ENCODE data around the gene CHRND. TPM values are rescaled to one million over a fixed set of nuclear protein-coding genes. Genes with fewer than 3 reads are reported as not detected.
A peak's percentile ranks its signal among the peaks of the same experiment; 100 is the strongest.
"Not testable (repeated sequence)": the region's sequence is repeated elsewhere in the genome, so short reads cannot be mapped to it uniquely, and the experiment has no call there.

The CHRND gene
- total RNA-seq, 2 experiments from 2014 or later = not detected

DNA sequence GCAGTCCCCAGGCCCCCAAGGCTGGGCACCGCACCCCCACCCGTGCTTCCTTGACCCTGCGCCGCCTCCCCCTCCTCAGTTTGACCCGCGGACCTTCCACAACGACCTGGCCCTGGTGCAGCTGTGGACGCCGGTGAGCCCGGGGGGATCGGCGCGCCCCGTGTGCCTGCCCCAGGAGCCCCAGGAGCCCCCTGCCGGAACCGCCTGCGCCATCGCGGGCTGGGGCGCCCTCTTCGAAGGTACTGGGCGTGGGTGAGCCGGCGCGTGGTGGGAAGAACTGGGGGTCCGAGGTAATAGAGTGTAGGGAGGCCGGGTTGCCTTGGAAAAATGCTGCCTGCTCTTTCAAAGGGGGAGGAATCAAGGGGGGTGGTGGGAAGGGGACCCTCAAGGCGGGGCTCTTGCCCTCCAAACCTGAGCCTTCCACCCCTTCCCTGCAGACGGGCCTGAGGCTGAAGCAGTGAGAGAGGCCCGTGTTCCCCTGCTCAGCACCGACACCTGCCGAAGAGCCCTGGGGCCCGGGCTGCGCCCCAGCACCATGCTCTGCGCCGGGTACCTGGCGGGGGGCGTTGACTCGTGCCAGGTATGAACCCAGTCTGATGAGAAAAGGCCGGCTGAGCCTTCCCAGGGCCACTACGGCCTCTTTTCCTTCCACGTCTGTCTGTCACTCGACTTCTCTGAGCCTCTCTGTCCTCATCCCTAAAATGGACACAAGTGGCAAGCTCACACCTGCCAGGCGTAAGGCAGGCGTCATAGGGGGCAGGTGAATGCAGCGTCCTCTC is 3.1 kb upstream of the CHRND start:
- H3K4me3 Mint-ChIP-seq = no peak overlapping the region
- POLR2A ChIA-PET = interaction anchor here (0.6 kb wide), 1 partner anchor 48 kb away, joined by 3 read pairs; no protein-coding TSS in a partner anchor

DNA sequence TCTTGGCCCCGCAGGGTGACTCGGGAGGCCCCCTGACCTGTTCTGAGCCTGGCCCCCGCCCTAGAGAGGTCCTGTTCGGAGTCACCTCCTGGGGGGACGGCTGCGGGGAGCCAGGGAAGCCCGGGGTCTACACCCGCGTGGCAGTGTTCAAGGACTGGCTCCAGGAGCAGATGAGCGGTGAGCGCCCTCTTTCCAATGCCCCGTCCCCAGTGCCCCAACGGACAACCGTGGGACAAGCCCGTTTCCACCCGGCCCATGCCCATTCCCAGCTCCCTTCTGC is 2.6 kb upstream of the CHRND start:
- Mint-ChIP-seq H3K27ac (no peak overlapping the region), H3K27me3 (peaks cover 28% of the 10 kb centered on the region), H3K4me1 (peaks cover 4% of the 10 kb centered on the region), H3K4me3 (no peak overlapping the region), H3K9me3 (no peaks in the 10 kb centered on the region), H3K36me3 (no peaks in the 10 kb centered on the region)
- POLR2A ChIA-PET = no interaction called here
- no peak for DNase-seq
- no peak for ATAC-seq (ENCODE audit: low read depth)

More for the DNA sequence above, 3.1 kb upstream of the CHRND start:
- no peak for ATAC-seq (ENCODE audit: low read depth)
- H3K36me3 Mint-ChIP-seq = no peaks in the 10 kb centered on the region
- no peak for DNase-seq
- peaks cover 28% of the 10 kb centered on the region for H3K27me3 Mint-ChIP-seq
- peaks cover 4% of the 10 kb centered on the region for H3K4me1 Mint-ChIP-seq
- no peak overlapping the region for H3K27ac Mint-ChIP-seq
- no peaks in the 10 kb centered on the region for H3K9me3 Mint-ChIP-seq

DNA sequence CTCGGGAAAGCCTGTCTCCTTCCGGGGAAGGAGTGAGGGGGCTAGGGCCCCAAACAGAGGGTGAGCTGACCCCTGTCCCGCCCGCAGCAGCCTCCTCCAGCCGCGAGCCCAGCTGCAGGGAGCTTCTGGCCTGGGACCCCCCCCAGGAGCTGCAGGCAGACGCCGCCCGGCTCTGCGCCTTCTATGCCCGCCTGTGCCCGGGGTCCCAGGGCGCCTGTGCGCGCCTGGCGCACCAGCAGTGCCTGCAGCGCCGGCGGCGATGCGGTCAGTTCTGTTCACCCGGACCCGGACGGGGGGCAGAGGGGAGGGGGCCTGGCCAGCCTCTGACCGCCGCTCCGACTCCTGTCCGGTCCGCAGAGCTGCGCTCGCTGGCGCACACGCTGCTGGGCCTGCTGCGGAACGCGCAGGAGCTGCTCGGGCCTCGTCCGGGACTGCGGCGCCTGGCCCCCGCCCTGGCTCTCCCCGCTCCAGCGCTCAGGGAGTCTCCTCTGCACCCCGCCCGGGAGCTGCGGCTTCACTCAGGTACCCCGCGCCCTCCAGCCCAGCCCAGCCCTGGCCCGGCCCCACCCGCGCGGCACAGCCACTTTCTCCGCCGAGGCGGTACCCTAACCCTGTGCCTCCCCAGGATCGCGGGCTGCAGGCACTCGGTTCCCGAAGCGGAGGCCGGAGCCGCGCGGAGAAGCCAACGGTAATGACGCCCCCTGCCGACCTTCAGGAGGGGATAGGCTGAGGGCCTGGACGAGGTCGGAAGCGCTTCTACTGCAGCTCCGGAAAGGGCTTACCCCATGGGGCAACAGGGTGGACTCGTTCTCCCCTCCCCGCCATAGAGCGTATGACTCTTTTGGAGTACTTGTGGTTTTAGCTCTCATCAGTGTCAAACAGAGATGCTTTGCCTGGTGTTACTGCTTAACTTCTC is 2.0 kb upstream of the CHRND start:
- peak; percentile 55 for DNase-seq
- no peaks in the 10 kb centered on the region for H3K9me3 Mint-ChIP-seq
- H3K27ac Mint-ChIP-seq = no peak overlapping the region
- peak; percentile 28 for ATAC-seq (ENCODE audit: low read depth)
- peaks cover 8% of the 10 kb centered on the region for H3K4me1 Mint-ChIP-seq
- POLR2A ChIA-PET = no interaction called here
- H3K4me3 Mint-ChIP-seq = no peak overlapping the region
- no peaks in the 10 kb centered on the region for H3K36me3 Mint-ChIP-seq
- peaks cover 32% of the 10 kb centered on the region for H3K27me3 Mint-ChIP-seq

DNA sequence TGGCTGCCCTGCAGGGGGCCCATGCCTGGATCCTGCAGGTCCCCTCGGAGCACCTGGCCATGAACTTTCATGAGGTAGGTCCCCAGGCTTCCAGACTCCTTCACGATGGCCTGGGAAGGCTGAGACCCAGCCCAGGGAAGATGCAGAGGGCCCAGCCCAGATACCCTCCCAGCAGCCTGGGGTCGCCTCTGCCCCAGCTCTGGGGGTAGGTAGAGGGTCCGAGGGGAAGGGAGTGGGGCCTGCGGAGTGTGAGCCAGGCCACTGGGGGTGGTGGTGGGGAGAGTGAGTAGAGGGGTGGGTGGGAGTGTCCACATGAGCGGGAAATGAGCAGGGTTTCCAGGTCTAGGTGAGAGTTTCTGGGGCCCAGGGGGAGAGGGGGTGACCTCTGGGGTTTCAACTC is 1.2 kb upstream of the CHRND start:
- no peaks in the 10 kb centered on the region for H3K36me3 Mint-ChIP-seq
- no peak overlapping the region for H3K27ac Mint-ChIP-seq
- H3K9me3 Mint-ChIP-seq = no peaks in the 10 kb centered on the region
- H3K4me3 Mint-ChIP-seq = no peak overlapping the region
- H3K4me1 Mint-ChIP-seq = peaks cover 12% of the 10 kb centered on the region
- POLR2A ChIA-PET = no interaction called here
- peaks cover 32% of the 10 kb centered on the region for H3K27me3 Mint-ChIP-seq
- ATAC-seq (ENCODE audit: low read depth) (no peak), DNase-seq (no peak)

- POLR2A ChIA-PET = no interaction called here
These were observed 761 bp upstream of the CHRND start for GRCh38 chr2:232525199-232525598.

GRCh38 chr2:232526372-232526941 is 497 bp downstream of the CHRND start:
- Mint-ChIP-seq H3K4me3 (no peak overlapping the region), H3K27ac (no peak overlapping the region), H3K9me3 (no peaks in the 10 kb centered on the region), H3K4me1 (peaks cover 11% of the 10 kb centered on the region), H3K27me3 (peaks cover 22% of the 10 kb centered on the region), H3K36me3 (no peaks in the 10 kb centered on the region)
- no peak for ATAC-seq (ENCODE audit: low read depth)
- DNase-seq = no peak
- POLR2A ChIA-PET = no interaction called here

More at GRCh38 chr2:232525199-232525598, 761 bp upstream of the CHRND start:
- H3K27ac Mint-ChIP-seq = no peak overlapping the region
- no peak overlapping the region for H3K4me3 Mint-ChIP-seq
- H3K4me1 Mint-ChIP-seq = peaks cover 12% of the 10 kb centered on the region
- no peaks in the 10 kb centered on the region for H3K36me3 Mint-ChIP-seq
- no peak for ATAC-seq (ENCODE audit: low read depth)
- DNase-seq = no peak
- no peaks in the 10 kb centered on the region for H3K9me3 Mint-ChIP-seq
- H3K27me3 Mint-ChIP-seq = peaks cover 32% of the 10 kb centered on the region

- Mint-ChIP-seq H3K27ac (no peak overlapping the region), H3K36me3 (no peaks in the 10 kb centered on the region), H3K9me3 (no peaks in the 10 kb centered on the region), H3K27me3 (peaks cover 18% of the 10 kb centered on the region), H3K4me3 (no peak overlapping the region), H3K4me1 (peaks cover 10% of the 10 kb centered on the region)
- no peak for DNase-seq
- ATAC-seq (ENCODE audit: low read depth) = no peak
- POLR2A ChIA-PET = no interaction called here
These were observed 2.0 kb downstream of the CHRND start for GRCh38 chr2:232527905-232528470.

DNA sequence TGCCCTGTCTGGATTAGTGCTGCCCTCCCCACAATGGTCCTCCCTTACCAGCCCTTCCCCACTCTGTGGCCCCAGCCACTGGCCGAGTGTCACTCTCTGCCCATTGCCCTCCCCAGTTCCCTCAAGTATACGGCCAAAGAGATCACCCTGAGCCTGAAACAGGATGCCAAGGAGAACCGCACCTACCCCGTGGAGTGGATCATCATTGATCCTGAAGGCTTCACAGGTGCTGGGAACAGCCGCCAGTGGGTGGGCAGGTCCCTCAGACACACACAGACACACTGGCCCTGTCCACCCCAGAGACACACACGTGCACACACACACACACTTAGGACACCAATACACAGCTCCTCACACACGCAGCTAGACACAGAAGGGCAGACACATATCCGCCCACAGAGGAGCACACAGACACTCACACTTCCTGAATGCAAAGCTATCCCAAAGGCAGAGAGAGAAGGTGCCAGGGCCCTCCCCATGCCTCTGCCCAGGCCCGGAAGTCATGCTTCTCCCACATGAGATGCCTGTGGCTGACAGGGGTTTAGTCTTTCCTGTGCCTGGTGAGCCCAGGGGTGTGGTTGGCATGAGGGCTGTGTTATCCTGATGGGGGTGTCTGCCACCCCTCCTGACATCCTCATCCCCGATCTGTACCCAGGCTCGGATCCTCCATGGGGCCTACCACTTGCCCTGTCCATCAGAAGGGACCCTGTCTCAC is 2.9 kb downstream of the CHRND start:
- POLR2A ChIA-PET = no interaction called here
- DNase-seq = no peak
- ATAC-seq (ENCODE audit: low read depth) = peak; percentile 56
- no peaks in the 10 kb centered on the region for H3K36me3 Mint-ChIP-seq
- peak overlapping the region; percentile 1 for H3K4me3 Mint-ChIP-seq
- H3K4me1 Mint-ChIP-seq = peaks cover 10% of the 10 kb centered on the region
- peaks cover 13% of the 10 kb centered on the region for H3K27me3 Mint-ChIP-seq
- no peaks in the 10 kb centered on the region for H3K9me3 Mint-ChIP-seq
- H3K27ac Mint-ChIP-seq = peak overlapping the region; percentile 70

- no peaks in the 10 kb centered on the region for H3K36me3 Mint-ChIP-seq
- DNase-seq (no peak), ATAC-seq (ENCODE audit: low read depth) (no peak)
- H3K9me3 Mint-ChIP-seq = no peaks in the 10 kb centered on the region
- H3K27ac Mint-ChIP-seq = no peak overlapping the region
- H3K27me3 Mint-ChIP-seq = peaks cover 4% of the 10 kb centered on the region
- POLR2A ChIA-PET = no interaction called here
- peaks cover 8% of the 10 kb centered on the region for H3K4me1 Mint-ChIP-seq
- H3K4me3 Mint-ChIP-seq = no peak overlapping the region
These were observed 4.0 kb downstream of the CHRND start for GRCh38 chr2:232529806-232530547.

GRCh38 chr2:232530626-232531260 is 4.8 kb downstream of the CHRND start:
- Mint-ChIP-seq H3K4me3 (no peak overlapping the region), H3K27me3 (peaks cover 4% of the 10 kb centered on the region), H3K27ac (no peak overlapping the region), H3K4me1 (peaks cover 8% of the 10 kb centered on the region), H3K36me3 (no peaks in the 10 kb centered on the region), H3K9me3 (no peaks in the 10 kb centered on the region)
- ATAC-seq (ENCODE audit: low read depth) = no peak
- POLR2A ChIA-PET = interaction anchor here (1.2 kb wide), 1 partner anchor 9 kb away, joined by 4 read pairs; the partner anchor contains the start of gene CHRNG
- DNase-seq = no peak

DNA sequence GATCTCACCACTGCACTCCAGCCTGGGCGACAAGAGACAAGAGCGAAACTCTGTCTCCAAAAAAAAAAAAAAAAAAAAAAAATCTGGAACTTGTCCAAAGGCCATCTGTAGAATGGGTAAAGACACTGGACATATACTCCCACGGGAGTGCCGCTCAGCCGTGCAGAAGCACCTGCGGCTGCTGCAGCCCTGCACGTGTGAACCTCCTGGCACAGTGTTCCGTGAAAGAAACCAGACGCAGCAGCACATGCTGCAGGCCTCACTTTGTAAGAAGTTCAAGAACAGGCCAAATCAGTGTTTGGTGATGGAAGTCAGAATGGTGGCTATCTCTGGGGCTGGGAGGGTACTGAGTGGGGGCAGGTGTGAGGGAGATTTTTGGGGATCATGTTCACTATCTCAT is 6.5 kb downstream of the CHRND start:
- H3K27me3 Mint-ChIP-seq = peaks cover 5% of the 10 kb centered on the region
- POLR2A ChIA-PET = no interaction called here
- H3K36me3 Mint-ChIP-seq = peaks cover 3% of the 10 kb centered on the region
- no peak overlapping the region for H3K4me3 Mint-ChIP-seq
- peaks cover 8% of the 10 kb centered on the region for H3K4me1 Mint-ChIP-seq
- no peak overlapping the region for H3K27ac Mint-ChIP-seq
- H3K9me3 Mint-ChIP-seq = peaks cover 2% of the 10 kb centered on the region
- ATAC-seq (ENCODE audit: low read depth) (no peak), DNase-seq (no peak)

DNA sequence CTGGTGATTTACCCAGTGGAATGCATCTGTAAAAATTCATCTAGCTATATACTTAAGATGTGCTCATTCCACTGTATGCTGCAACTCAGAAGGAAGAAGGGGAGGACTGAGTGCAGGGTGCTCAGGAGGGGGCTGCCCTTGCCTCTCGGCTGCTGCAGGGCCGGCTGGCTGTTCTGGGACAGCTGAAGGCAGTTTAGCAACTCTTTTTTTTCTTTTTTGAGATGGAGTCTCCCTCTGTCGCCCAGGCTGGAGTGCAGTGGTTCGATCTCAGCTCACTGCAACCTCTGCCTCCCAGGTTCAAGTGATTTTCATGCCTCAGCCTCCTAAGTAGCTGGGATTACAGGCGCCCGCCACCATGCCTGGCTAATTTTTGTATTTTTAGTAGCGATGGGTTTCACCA is 6.9 kb downstream of the CHRND start:
- POLR2A ChIA-PET; H3K9me3 Mint-ChIP-seq; H3K4me1 Mint-ChIP-seq; H3K27ac Mint-ChIP-seq; H3K27me3 Mint-ChIP-seq; H3K4me3 Mint-ChIP-seq; H3K36me3 Mint-ChIP-seq; ATAC-seq (ENCODE audit: low read depth): not testable (repeated sequence)
- peak; percentile 22 for DNase-seq
